GM18520 (cell line): ENCODE results near the gene GABPB1.

Experiments used
- ATAC-seq: cut with Tn5 transposase; IDR thresholded peaks from one replicate; pipeline ENCODE4 v1.9.1; 2021; ENCODE audit not compliant: unreplicated experiment

The GABPB1 gene

GRCh38 chr15:50244959-50245624, 109.9 kb downstream of the GABPB1 start:
- ATAC-seq = no peak

GRCh38 chr15:50244153-50244552, 110.8 kb downstream of the GABPB1 start:
- ATAC-seq = no peak

GRCh38 chr15:50241684-50242450, 113.1 kb downstream of the GABPB1 start:
- no peak for ATAC-seq

GRCh38 chr15:50238255-50238654, 116.7 kb downstream of the GABPB1 start:
- no peak for ATAC-seq

GRCh38 chr15:50236433-50236832, 118.6 kb downstream of the GABPB1 start:
- ATAC-seq = no peak

GRCh38 chr15:50235794-50236193, 119.2 kb downstream of the GABPB1 start:
- no peak for ATAC-seq

GRCh38 chr15:50234764-50235163, 120.2 kb downstream of the GABPB1 start:
- ATAC-seq = no peak

- ATAC-seq = no peak
These were observed 121.7 kb downstream of the GABPB1 start for GRCh38 chr15:50233192-50233736.

- ATAC-seq = no peak
These were observed 122.2 kb downstream of the GABPB1 start for GRCh38 chr15:50232791-50233190.

- no peak for ATAC-seq
These were observed 123.2 kb downstream of the GABPB1 start for GRCh38 chr15:50231761-50232160.

GRCh38 chr15:50229336-50229735, 125.7 kb downstream of the GABPB1 start:
- ATAC-seq = no peak

GRCh38 chr15:50228866-50229265, 126.1 kb downstream of the GABPB1 start:
- ATAC-seq = no peak

- ATAC-seq = no peak
These were observed 127.9 kb downstream of the GABPB1 start for GRCh38 chr15:50227076-50227475.

GRCh38 chr15:50225938-50226337, 129.1 kb downstream of the GABPB1 start:
- ATAC-seq = no peak
